Upper lobe of left lung (tissue), 4 donors: ENCODE data around the gene PTPN23.

ENCODE experiments used
- POLR2A ChIP-seq, 4 donors: fragments of 450-650 bp; IDR thresholded peaks; one replicate each; pipeline ENCODE4 v1.5.1; 2016 to 2017; ENCODE audit warnings: antibody characterized with exemption in 4 of 4, mild to moderate bottlenecking in 2 of 4
- TF ChIP-seq, protein P1 (sequence below), 6 experiments: fragments of 450-650 bp in 4 of 6; fragments of 200-600 bp in 2 of 6; sonication (generic) in 2 of 6; IDR thresholded peaks; one replicate each; pipeline ENCODE4 v1.5.1; 2016 to 2019; ENCODE audit warnings: antibody characterized with exemption in 6 of 6

GRCh38 chr3:47378869-47379268 is 2.0 kb upstream of the PTPN23 start:
- TF ChIP-seq, protein P1, sequence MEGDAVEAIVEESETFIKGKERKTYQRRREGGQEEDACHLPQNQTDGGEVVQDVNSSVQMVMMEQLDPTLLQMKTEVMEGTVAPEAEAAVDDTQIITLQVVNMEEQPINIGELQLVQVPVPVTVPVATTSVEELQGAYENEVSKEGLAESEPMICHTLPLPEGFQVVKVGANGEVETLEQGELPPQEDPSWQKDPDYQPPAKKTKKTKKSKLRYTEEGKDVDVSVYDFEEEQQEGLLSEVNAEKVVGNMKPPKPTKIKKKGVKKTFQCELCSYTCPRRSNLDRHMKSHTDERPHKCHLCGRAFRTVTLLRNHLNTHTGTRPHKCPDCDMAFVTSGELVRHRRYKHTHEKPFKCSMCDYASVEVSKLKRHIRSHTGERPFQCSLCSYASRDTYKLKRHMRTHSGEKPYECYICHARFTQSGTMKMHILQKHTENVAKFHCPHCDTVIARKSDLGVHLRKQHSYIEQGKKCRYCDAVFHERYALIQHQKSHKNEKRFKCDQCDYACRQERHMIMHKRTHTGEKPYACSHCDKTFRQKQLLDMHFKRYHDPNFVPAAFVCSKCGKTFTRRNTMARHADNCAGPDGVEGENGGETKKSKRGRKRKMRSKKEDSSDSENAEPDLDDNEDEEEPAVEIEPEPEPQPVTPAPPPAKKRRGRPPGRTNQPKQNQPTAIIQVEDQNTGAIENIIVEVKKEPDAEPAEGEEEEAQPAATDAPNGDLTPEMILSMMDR (IDR thresholded peaks at IDR 0.05), result no peak
- TF ChIP-seq POLR2A (IDR thresholded peaks at IDR 0.05), result no peak
